Measurements from ENCODE around the gene SPECC1. TPM values are rescaled to one million over a fixed set of nuclear protein-coding genes. Genes with fewer than 3 reads are reported as not detected.
A peak's percentile ranks its signal among the peaks of the same experiment; 100 is the strongest.
"Not testable (repeated sequence)": the region's sequence is repeated elsewhere in the genome, so short reads cannot be mapped to it uniquely, and the experiment has no call there.

The SPECC1 gene
- 7.5 and 11.5 TPM in 2 replicates for total RNA-seq

- ChIA-PET CTCF (interaction anchor here (1.4 to 1.8 kb wide), 3 partner anchors 15 to 17 kb away, joined by 7 to 9 read pairs (median 8); no protein-coding TSS in a partner anchor), POLR2A (interaction anchor here (1.8 to 2.2 kb wide), 2 partner anchors 32 kb away, joined by 8 to 16 read pairs; partner anchors contain the start of gene AKAP10)
- peak; percentile 94 for TF ChIP-seq CTCF (IDR thresholded peaks at IDR 0.05)
- peak within 1 kb of the TSS; percentile 87 for H3K4me3 Mint-ChIP-seq
- no peaks in the 10 kb centered on the region for H3K9me3 Mint-ChIP-seq
- H3K27ac Mint-ChIP-seq: no peak within 1 kb of the TSS
- DNase-seq (peak; percentile 96), ATAC-seq (ENCODE audit: low read depth) (peak; percentile 99)
- peaks cover 13% of the 10 kb centered on the region for H3K4me1 Mint-ChIP-seq
- H3K36me3 Mint-ChIP-seq (ENCODE audit: low read depth): no peaks in the 10 kb centered on the region
- intact Hi-C loops (cut with micrococcal nuclease): loop anchor here (1.0 kb wide), 3 partner anchors 17 to 146 kb away; partner anchors contain the start of gene AKAP10
- H3K27me3 Mint-ChIP-seq: peaks cover 38% of the 10 kb centered on the region
These were observed at the start of gene SPECC1 for GRCh38 chr17:20009302-20010098. SPECC1 (plus strand) TSS chr17:20009359; CDS start chr17:20096652, 87,293 bp downstream.

GRCh38 chr17:19962954-19963353 is 46.2 kb upstream of the SPECC1 start:
- DNase-seq; H3K4me3 Mint-ChIP-seq; H3K9me3 Mint-ChIP-seq; intact Hi-C loops (cut with micrococcal nuclease); H3K27me3 Mint-ChIP-seq; CTCF ChIA-PET; H3K4me1 Mint-ChIP-seq; ATAC-seq (ENCODE audit: low read depth); H3K27ac Mint-ChIP-seq: not testable (repeated sequence)
- peaks cover 74% of the 10 kb centered on the region for H3K36me3 Mint-ChIP-seq (ENCODE audit: low read depth)
- POLR2A ChIA-PET: interaction anchor here (0.6 to 0.7 kb wide), 2 partner anchors 14 to 1861 kb away, joined by 3 to 4 read pairs; no protein-coding TSS in a partner anchor

GRCh38 chr17:19973156-19973555 is 36.0 kb upstream of the SPECC1 start:
- POLR2A ChIA-PET: no interaction called here
- peaks cover 38% of the 10 kb centered on the region for H3K4me1 Mint-ChIP-seq

GRCh38 chr17:19975601-19976000 is 33.6 kb upstream of the SPECC1 start:
- no peak for TF ChIP-seq CTCF (IDR thresholded peaks at IDR 0.05)
- Mint-ChIP-seq H3K36me3 (ENCODE audit: low read depth) (peaks cover 27% of the 10 kb centered on the region), H3K27ac (peak overlapping the region; percentile 35), H3K4me3 (peak overlapping the region; percentile 33), H3K27me3 (no peaks in the 10 kb centered on the region), H3K4me1 (peaks cover 43% of the 10 kb centered on the region), H3K9me3 (no peaks in the 10 kb centered on the region)
- CTCF ChIA-PET: no interaction called here
- POLR2A ChIA-PET: no interaction called here
- DNase-seq (no peak), ATAC-seq (ENCODE audit: low read depth) (no peak)
- intact Hi-C loops (cut with micrococcal nuclease): loop anchor here (5.0 to 10.0 kb wide), 3 partner anchors 468 to 1309 kb away; partner anchors contain the start of genes DHRS7B and MAP2K3

More at GRCh38 chr17:19973156-19973555, 36.0 kb upstream of the SPECC1 start:
- Mint-ChIP-seq H3K27me3 (no peaks in the 10 kb centered on the region), H3K36me3 (ENCODE audit: low read depth) (peaks cover 44% of the 10 kb centered on the region), H3K4me3 (no peak overlapping the region), H3K27ac (no peak overlapping the region), H3K9me3 (no peaks in the 10 kb centered on the region)
- DNase-seq (no peak), ATAC-seq (ENCODE audit: low read depth) (no peak)
- CTCF ChIA-PET: no interaction called here
- intact Hi-C loops (cut with micrococcal nuclease): loop anchor here (10.0 kb wide), 1 partner anchor 1312 kb away; the partner anchor contains the start of gene MAP2K3
- no peak for TF ChIP-seq CTCF (IDR thresholded peaks at IDR 0.05)

GRCh38 chr17:19977293-19978208 is 31.6 kb upstream of the SPECC1 start, which contains the start of gene AKAP10:
AKAP10 (minus strand) TSS chr17:19977828; CDS start chr17:19977679, 149 bp downstream.
- peak within 1 kb of the TSS; percentile 99 for H3K4me3 Mint-ChIP-seq
- H3K9me3 Mint-ChIP-seq: no peaks in the 10 kb centered on the region
- peak within 1 kb of the TSS; percentile 99 for H3K27ac Mint-ChIP-seq
- no peaks in the 10 kb centered on the region for H3K27me3 Mint-ChIP-seq
- intact Hi-C loops (cut with micrococcal nuclease): loop anchor here (1.0 to 10.0 kb wide), 7 partner anchors 32 to 1307 kb away; partner anchors contain the start of genes ALDH3A2, DHRS7B, MAP2K3 and SPECC1
- peaks cover 44% of the 10 kb centered on the region for H3K4me1 Mint-ChIP-seq
- peaks cover 20% of the 10 kb centered on the region for H3K36me3 Mint-ChIP-seq (ENCODE audit: low read depth)
- DNase-seq: peak; percentile 96
- CTCF ChIA-PET: interaction anchor here (1.0 to 1.1 kb wide), 2 partner anchors 15 to 29 kb away, joined by 3 to 5 read pairs; no protein-coding TSS in a partner anchor
- peak; percentile 87 for ATAC-seq (ENCODE audit: low read depth)
- POLR2A ChIA-PET: interaction anchor here (1.0 to 2.3 kb wide), 10 partner anchors 12 to 1795 kb away, joined by 3 to 17 read pairs (median 5); partner anchors contain the start of genes ALDH3A2, ALKBH5, MAPK7 and SPECC1
- no peak for TF ChIP-seq CTCF (IDR thresholded peaks at IDR 0.05)

Measured in activated B cell treated with CpG ODN at 0.5 μM for 24 hours (primary cell).